ENCODE measurements around the gene SEMA4B.

- TF ChIP-seq NFRKB (IDR thresholded peaks at IDR 0.05) (no peak), FOXK2 (IDR thresholded peaks at IDR 0.05) (no peak), HDGF (IDR thresholded peaks at IDR 0.05; ENCODE audit: borderline replicate concordance) (no peak), ARNT (IDR thresholded peaks at IDR 0.05) (no peak), SP1 (IDR thresholded peaks at IDR 0.05) (no peak), TARDBP (IDR thresholded peaks at IDR 0.05) (no peak), ELF4 (IDR thresholded peaks at IDR 0.05) (no peak), SUZ12 (IDR thresholded peaks at IDR 0.05) (no peak), FOXA1 (IDR thresholded peaks at IDR 0.05) (no peak), PKNOX1 (IDR thresholded peaks at IDR 0.05) (no peak), CTBP1 (IDR thresholded peaks at IDR 0.05; ENCODE audit: borderline replicate concordance) (no peak)
Observed at GRCh38 chr15:90266061-90266431, 64.9 kb downstream of the SEMA4B start.
